ENCODE measurements around the gene BMP4.

BMP4 gene

GRCh38 chr14:53946404-53947093 is 10.1 kb downstream of the BMP4 start:
- peak; percentile 57 for DNase-seq

GRCh38 chr14:53946071-53946403 is 10.6 kb downstream of the BMP4 start:
- peak; percentile 25 for DNase-seq

GRCh38 chr14:53943751-53944083 is 12.9 kb downstream of the BMP4 start:
- no peak for DNase-seq

- peak; percentile 15 for DNase-seq
Measured at GRCh38 chr14:53942970-53943750, 13.5 kb downstream of the BMP4 start.

GRCh38 chr14:53938136-53938837 is 18.3 kb downstream of the BMP4 start:
- no peak for DNase-seq

- no peak for DNase-seq
Measured at GRCh38 chr14:53934778-53935414, 21.7 kb downstream of the BMP4 start.

GRCh38 chr14:53932966-53933365 is 23.7 kb downstream of the BMP4 start:
- DNase-seq, result no peak

- DNase-seq, result no peak
Measured at GRCh38 chr14:53929871-53930715, 26.5 kb downstream of the BMP4 start.

- no peak for DNase-seq
Measured at GRCh38 chr14:53927171-53927570, 29.5 kb downstream of the BMP4 start.

GRCh38 chr14:53925201-53925766 is 31.3 kb downstream of the BMP4 start:
- no peak for DNase-seq

- DNase-seq, result no peak
Measured at GRCh38 chr14:53924753-53925152, 31.9 kb downstream of the BMP4 start.

GRCh38 chr14:53921027-53921426 is 35.6 kb downstream of the BMP4 start:
- no peak for DNase-seq

- DNase-seq, result no peak
Measured at GRCh38 chr14:53916239-53916638, 40.4 kb downstream of the BMP4 start.

GRCh38 chr14:53915364-53916014 is 41.1 kb downstream of the BMP4 start:
- no peak for DNase-seq

GRCh38 chr14:53912021-53912420 is 44.6 kb downstream of the BMP4 start:
- no peak for DNase-seq

- DNase-seq, result no peak
Measured at GRCh38 chr14:53908416-53908815, 48.2 kb downstream of the BMP4 start.

- no peak for DNase-seq
Measured at GRCh38 chr14:53902307-53902706, 54.3 kb downstream of the BMP4 start.

- no peak for DNase-seq
Measured at GRCh38 chr14:53900499-53900898, 56.1 kb downstream of the BMP4 start.
